HG02938 (cell line): Measurements from ENCODE around the gene SLC6A17.

Experiments used
- ATAC-seq: cut with Tn5 transposase; IDR thresholded peaks from one replicate; pipeline ENCODE4 v1.9.1; 2021; ENCODE audit warnings: mild to moderate bottlenecking, moderate library complexity; ENCODE audit not compliant: unreplicated experiment

SLC6A17 gene

GRCh38 chr1:110150330-110151174, at the start of gene SLC6A17:
SLC6A17 (plus strand) TSS chr1:110150494; CDS start chr1:110166930, 16,436 bp downstream.
- no peak for ATAC-seq

GRCh38 chr1:110102081-110102480, 48.2 kb upstream of the SLC6A17 start:
- ATAC-seq: no peak

GRCh38 chr1:110106013-110106941, 44.0 kb upstream of the SLC6A17 start:
- no peak for ATAC-seq

- ATAC-seq: no peak
Measured at GRCh38 chr1:110107867-110108469, 42.3 kb upstream of the SLC6A17 start.

- no peak for ATAC-seq
Measured at GRCh38 chr1:110111081-110111480, 39.2 kb upstream of the SLC6A17 start.

GRCh38 chr1:110112143-110112542, 38.2 kb upstream of the SLC6A17 start, which contains the start of gene UBL4B:
UBL4B (plus strand) TSS chr1:110112443; CDS start chr1:110112535, 92 bp downstream.
- ATAC-seq: no peak

GRCh38 chr1:110112656-110113055, 37.6 kb upstream of the SLC6A17 start:
- ATAC-seq: no peak

- no peak for ATAC-seq
Measured at GRCh38 chr1:110113551-110113950, 36.7 kb upstream of the SLC6A17 start.

- no peak for ATAC-seq
Measured at GRCh38 chr1:110114173-110114572, 36.1 kb upstream of the SLC6A17 start.

- ATAC-seq: no peak
Measured at GRCh38 chr1:110114784-110115183, 35.5 kb upstream of the SLC6A17 start.

GRCh38 chr1:110118636-110119396, 31.5 kb upstream of the SLC6A17 start:
- no peak for ATAC-seq

- no peak for ATAC-seq
Measured at GRCh38 chr1:110119843-110120242, 30.5 kb upstream of the SLC6A17 start.

- ATAC-seq: no peak
Measured at GRCh38 chr1:110120960-110121561, 29.2 kb upstream of the SLC6A17 start.

GRCh38 chr1:110123224-110123623, 27.1 kb upstream of the SLC6A17 start:
- ATAC-seq: no peak

- no peak for ATAC-seq
Measured at GRCh38 chr1:110125810-110126209, 24.5 kb upstream of the SLC6A17 start.

- no peak for ATAC-seq
Measured at GRCh38 chr1:110130113-110130591, 20.1 kb upstream of the SLC6A17 start.

GRCh38 chr1:110130989-110131388, 19.3 kb upstream of the SLC6A17 start:
- no peak for ATAC-seq

GRCh38 chr1:110132682-110133081, 17.6 kb upstream of the SLC6A17 start:
- ATAC-seq: no peak

GRCh38 chr1:110133436-110133835, 16.9 kb upstream of the SLC6A17 start:
- no peak for ATAC-seq

- no peak for ATAC-seq
Measured at GRCh38 chr1:110134050-110134595, 16.2 kb upstream of the SLC6A17 start.
